ENCODE measurements around the gene AP3M1.
A peak's percentile ranks its signal among the peaks of the same experiment; 100 is the strongest.

- TF ChIP-seq CTCF (IDR thresholded peaks at IDR 0.05): peak in 5 of 6 experiments; percentile 9 to 42 (median 27)
- no peak for TF ChIP-seq POLR2A (IDR thresholded peaks at IDR 0.05)
These were observed 2.5 kb upstream of the AP3M1 start for GRCh38 chr10:74153123-74153522.

Data from thyroid gland (tissue), 4 donors.